Keratinocyte (primary cell): ENCODE results near the gene RHOT1. TPM values are rescaled to one million over a fixed set of nuclear protein-coding genes. Genes with fewer than 3 reads are reported as not detected.

Experiments used
- DNase-seq: peaks from one replicate; pipeline ENCODE4 v3.0.0-alpha.2; 2011; ENCODE audit warnings: low read depth, missing footprints, low spot score
- FAIRE-seq: peaks from 2 replicates; lab custom pipeline; 2011; peaks lifted over from hg19 to GRCh38; lab: Jason Lieb, UNC
- H2AFZ ChIP-seq: 2 replicates; pipeline ENCODE4 v1.6.0; 2012; ENCODE audit warnings: low read length, control low read depth, inconsistent platforms; ENCODE audit not compliant: control insufficient read depth
- H3K27ac ChIP-seq: 2 replicates; pipeline ENCODE4 v1.5.1; 2011; ENCODE audit warnings: low read length; ENCODE audit not compliant: control insufficient read depth, insufficient read depth
- H3K27me3 ChIP-seq: 3 replicates; pipeline ENCODE4 v1.6.0; 2011; ENCODE audit warnings: low read length; ENCODE audit not compliant: control insufficient read depth, insufficient read depth; ENCODE audit errors: extremely low read depth
- H3K36me3 ChIP-seq, 2 experiments: 2 replicates in 1 of 2; 3 replicates in 1 of 2; pipeline ENCODE4 v1.5.1; 2011; ENCODE audit warnings: low read length in 2 of 2, mild to moderate bottlenecking in 1 of 2; ENCODE audit not compliant: control insufficient read depth in 2 of 2, insufficient read depth in 2 of 2; ENCODE audit errors: extremely low read depth in 1 of 2
- H3K4me1 ChIP-seq: 3 replicates; pipeline ENCODE4 v1.5.1; 2011; ENCODE audit warnings: low read length; ENCODE audit not compliant: control insufficient read depth, insufficient read depth; ENCODE audit errors: extremely low read depth
- H3K4me2 ChIP-seq: 3 replicates; pipeline ENCODE4 v1.6.0; 2011; ENCODE audit warnings: low read depth, low read length; ENCODE audit not compliant: control insufficient read depth, insufficient read depth; ENCODE audit errors: extremely low read depth
- H3K4me3 ChIP-seq, 3 experiments: fragments of 200-600 bp in 1 of 3; sonication (generic) in 1 of 3; 2 replicates in 2 of 3; 3 replicates in 1 of 3; pipeline ENCODE4 v1.5.1; 2011 to 2016; ENCODE audit warnings: low read length in 3 of 3, mild to moderate bottlenecking in 3 of 3, control low read depth in 2 of 3, inconsistent platforms in 1 of 3, low read depth in 1 of 3, mixed read lengths in 1 of 3, mixed run types in 1 of 3, moderate library complexity in 1 of 3; ENCODE audit not compliant: control insufficient read depth in 2 of 3, insufficient read depth in 2 of 3; ENCODE audit errors: extremely low read depth in 1 of 3
- H3K79me2 ChIP-seq: 2 replicates; pipeline ENCODE4 v1.6.0; 2012; ENCODE audit warnings: low read length; ENCODE audit not compliant: control insufficient read depth, insufficient read depth
- H3K9ac ChIP-seq: 3 replicates; pipeline ENCODE4 v1.6.0; 2011; ENCODE audit warnings: low read length; ENCODE audit not compliant: control insufficient read depth, insufficient read depth; ENCODE audit errors: extremely low read depth
- H3K9me1 ChIP-seq: 3 replicates; pipeline ENCODE4 v1.6.0; 2011; ENCODE audit warnings: low read length; ENCODE audit not compliant: control insufficient read depth, insufficient read depth; ENCODE audit errors: extremely low read depth
- H3K9me3 ChIP-seq: 2 replicates; pipeline ENCODE4 v1.5.1; 2012; ENCODE audit warnings: low read depth, low read length; ENCODE audit not compliant: control insufficient read depth
- H4K20me1 ChIP-seq: 3 replicates; pipeline ENCODE4 v1.6.0; 2011; ENCODE audit warnings: low read length; ENCODE audit not compliant: control insufficient read depth, insufficient read depth; ENCODE audit errors: extremely low read depth
- CTCF ChIP-seq, 3 experiments: IDR thresholded peaks in 1 of 3; conservative IDR thresholded peaks in 1 of 3; optimal IDR thresholded peaks in 1 of 3; 2 replicates in 2 of 3; 3 replicates in 1 of 3; pipeline versions ENCODE3 to v1.5.1; 2011; ENCODE audit warnings: low read length in 3 of 3, mild to moderate bottlenecking in 3 of 3, moderate library complexity in 2 of 3, control low read depth in 1 of 3, inconsistent platforms in 1 of 3; ENCODE audit not compliant: insufficient read depth in 2 of 3; ENCODE audit errors: extremely low read depth in 1 of 3
- EZH2 ChIP-seq: IDR thresholded peaks from one replicate; pipeline ENCODE4 v1.6.1; 2012; ENCODE audit warnings: inconsistent platforms, mild to moderate bottlenecking, low read length, moderate library complexity
- dilution Hi-C: fragments of 300-500 bp; cut with MboI; formaldehyde crosslinking; loops from one replicate; pipeline ENCODE4 v1.7.0; 2020; ENCODE audit warnings: low sequenced_read_pairs; ENCODE audit not compliant: extremely low pct_ligation_motif_present
- polyA plus RNA-seq, 5 experiments: library from polyadenylated mRNA; depleted of rRNA in 3 of 5; stranded (reverse) in 3 of 5; stranded (forward) in 1 of 5; unstranded in 1 of 5; fragments of >200 nt; gene quantifications; 1 replicate in 1 of 5; 2 replicates in 3 of 5; 3 replicates in 1 of 5; pipeline versions ENCODE4 v1.2.1 to v1.2.3, GENCODE V29; 2011 to 2012; ENCODE audit warnings: missing spikeins in 2 of 5, low read depth in 1 of 5, low replicate concordance in 1 of 5

RHOT1 gene
- polyA plus RNA-seq, 1 donor (not counting 4 experiments of a cell fraction or from before 2014, with no cell fraction given) = 50.4 TPM

- no peaks in the 10 kb centered on the region for H4K20me1 ChIP-seq
- H3K9me3 ChIP-seq = no peaks in the 10 kb centered on the region
- DNase-seq = no peak
- no peak overlapping the region for H3K27ac ChIP-seq
- no peaks in the 10 kb centered on the region for H3K9me1 ChIP-seq
- TF ChIP-seq CTCF (optimal IDR thresholded peaks at IDR 0.05 in 1 of 3, IDR thresholded peaks at IDR 0.05 in 1 of 3, conservative IDR thresholded peaks at IDR 0.05 in 1 of 3; ENCODE audit: extremely low read depth in 1 of 3, insufficient read depth in 2 of 3, low read length in 3 of 3) (no peak), EZH2 (no peak)
- H2AFZ ChIP-seq = no peak overlapping the region
- peaks cover 14% of the 10 kb centered on the region for H3K27me3 ChIP-seq
- H3K4me2 ChIP-seq = no peak overlapping the region
- no peak overlapping the region for H3K9ac ChIP-seq
- no peak for FAIRE-seq
- H3K4me1 ChIP-seq = no peaks in the 10 kb centered on the region
- dilution Hi-C loops = no loop called here
- H3K36me3 ChIP-seq = no peaks in the 10 kb centered on the region
- H3K79me2 ChIP-seq = no peaks in the 10 kb centered on the region
- H3K4me3 ChIP-seq = no peak overlapping the region
These were observed 114.4 kb downstream of the RHOT1 start for GRCh38 chr17:32256701-32257019.

GRCh38 chr17:32258383-32259140 lies 116.3 kb downstream of the RHOT1 start:
- no peaks in the 10 kb centered on the region for H3K79me2 ChIP-seq
- no peaks in the 10 kb centered on the region for H3K4me1 ChIP-seq
- H3K27me3 ChIP-seq = peaks cover 28% of the 10 kb centered on the region
- H4K20me1 ChIP-seq = no peaks in the 10 kb centered on the region
- DNase-seq (no peak), FAIRE-seq (no peak)
- TF ChIP-seq CTCF (optimal IDR thresholded peaks at IDR 0.05 in 1 of 3, IDR thresholded peaks at IDR 0.05 in 1 of 3, conservative IDR thresholded peaks at IDR 0.05 in 1 of 3; ENCODE audit: extremely low read depth in 1 of 3, insufficient read depth in 2 of 3, low read length in 3 of 3) (no peak), EZH2 (no peak)
- no peaks in the 10 kb centered on the region for H3K9me3 ChIP-seq
- H3K9me1 ChIP-seq = no peaks in the 10 kb centered on the region
- no peak overlapping the region for H2AFZ ChIP-seq
- no peak overlapping the region for H3K4me3 ChIP-seq
- no peak overlapping the region for H3K9ac ChIP-seq
- H3K36me3 ChIP-seq = no peaks in the 10 kb centered on the region
- H3K4me2 ChIP-seq = no peak overlapping the region
- H3K27ac ChIP-seq = no peak overlapping the region
- dilution Hi-C loops = no loop called here
